Right hindlimb (tissue), 1 donor: ENCODE data around the gene CLIP2.
"Not testable (repeated sequence)": the region's sequence is repeated elsewhere in the genome, so short reads cannot be mapped to it uniquely, and the experiment has no call there.

Experiments
- DNase-seq: peaks from one replicate; pipeline ENCODE4 v3.0.0-alpha.2; 2018

The CLIP2 gene

GRCh38 chr7:74289018-74289658 is at the start of gene CLIP2:
TSS of gene CLIP2 (plus strand) at chr7:74289407. CDS start at chr7:74317547, 28,140 bp downstream.
- DNase-seq: peak; percentile 94

GRCh38 chr7:74240482-74240881 is 48.7 kb upstream of the CLIP2 start:
- DNase-seq: no peak

GRCh38 chr7:74242122-74242443 is 47.1 kb upstream of the CLIP2 start:
- DNase-seq: no peak

GRCh38 chr7:74246497-74246896 is 42.7 kb upstream of the CLIP2 start:
- DNase-seq: no peak

- no peak for DNase-seq
Observed at GRCh38 chr7:74248156-74248555, 41.1 kb upstream of the CLIP2 start.

GRCh38 chr7:74249058-74249457 is 40.1 kb upstream of the CLIP2 start:
- not testable (repeated sequence) for DNase-seq

- DNase-seq: no peak
Observed at GRCh38 chr7:74252893-74253292, 36.3 kb upstream of the CLIP2 start.

GRCh38 chr7:74253331-74253730 is 35.9 kb upstream of the CLIP2 start:
- no peak for DNase-seq

GRCh38 chr7:74253835-74254128 is 35.4 kb upstream of the CLIP2 start:
- no peak for DNase-seq

GRCh38 chr7:74254129-74254857 is 34.9 kb upstream of the CLIP2 start, which contains the start of gene RFC2:
TSS of gene RFC2 (minus strand) at chr7:74254399. CDS start at chr7:74254383, 16 bp downstream.
- DNase-seq: peak; percentile 98

- no peak for DNase-seq
Observed at GRCh38 chr7:74254858-74255379, 34.3 kb upstream of the CLIP2 start.

- DNase-seq: not testable (repeated sequence)
Observed at GRCh38 chr7:74255461-74255860, 33.7 kb upstream of the CLIP2 start.

- DNase-seq: peak; percentile 60
Observed at GRCh38 chr7:74256491-74257408, 32.5 kb upstream of the CLIP2 start.

GRCh38 chr7:74258639-74259038 is 30.6 kb upstream of the CLIP2 start:
- DNase-seq: no peak

GRCh38 chr7:74262639-74263398 is 26.4 kb upstream of the CLIP2 start:
- peak; percentile 43 for DNase-seq

- no peak for DNase-seq
Observed at GRCh38 chr7:74263399-74264120, 25.6 kb upstream of the CLIP2 start.

- DNase-seq: no peak
Observed at GRCh38 chr7:74266191-74266963, 22.8 kb upstream of the CLIP2 start.

- no peak for DNase-seq
Observed at GRCh38 chr7:74267756-74268565, 21.2 kb upstream of the CLIP2 start.

GRCh38 chr7:74269757-74270277 is 19.4 kb upstream of the CLIP2 start:
- DNase-seq: peak; percentile 85

GRCh38 chr7:74271742-74272141 is 17.5 kb upstream of the CLIP2 start:
- DNase-seq: no peak
